Kasumi-1 (cell line): ENCODE measurements around the gene FAM187B.

Source experiments
- DNase-seq, 2 experiments: peaks; one replicate each; lab custom pipeline; 2025; lab: John Stamatoyannopoulos, UW

FAM187B gene

DNA sequence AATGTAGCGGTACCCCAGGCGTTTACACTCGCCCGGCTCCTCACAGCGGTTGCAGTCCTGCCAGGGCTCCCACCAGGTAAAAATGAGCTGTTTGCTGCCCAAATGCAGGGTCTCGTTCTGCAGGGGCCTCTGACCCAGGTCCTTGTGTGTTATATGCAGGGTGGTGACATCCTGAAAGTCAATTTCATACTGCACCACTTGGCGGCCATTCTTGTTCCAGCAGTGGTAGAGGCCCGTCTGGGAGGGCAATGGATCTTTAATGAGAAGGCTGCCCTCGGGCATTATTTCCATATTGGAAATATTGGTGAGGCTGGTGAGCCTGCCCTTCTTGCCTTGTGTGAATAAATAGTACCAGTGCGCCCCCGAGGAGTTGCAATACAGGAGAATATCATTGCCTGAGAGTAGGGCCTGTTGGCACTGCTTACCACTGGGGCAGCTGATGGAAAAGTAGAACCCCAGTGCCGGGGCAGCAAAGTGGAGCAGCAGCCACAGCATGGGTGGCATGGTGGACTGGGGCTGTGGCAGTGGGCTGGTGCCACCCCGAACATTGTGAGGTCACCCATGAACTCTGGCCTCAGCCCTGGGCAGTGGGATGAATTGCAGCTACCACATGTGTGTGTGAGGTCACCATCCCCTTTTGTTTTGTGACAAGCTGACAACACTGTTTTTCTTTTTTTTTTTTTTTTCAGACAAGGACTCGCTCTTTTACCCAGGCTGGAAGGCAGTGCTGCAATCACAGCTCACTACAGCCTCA is at the start of gene FAM187B:
FAM187B (minus strand) TSS at position 563 of the 754 bp plus-strand sequence; CDS start at position 504, 59 bp downstream.
- no peak for DNase-seq

DNA sequence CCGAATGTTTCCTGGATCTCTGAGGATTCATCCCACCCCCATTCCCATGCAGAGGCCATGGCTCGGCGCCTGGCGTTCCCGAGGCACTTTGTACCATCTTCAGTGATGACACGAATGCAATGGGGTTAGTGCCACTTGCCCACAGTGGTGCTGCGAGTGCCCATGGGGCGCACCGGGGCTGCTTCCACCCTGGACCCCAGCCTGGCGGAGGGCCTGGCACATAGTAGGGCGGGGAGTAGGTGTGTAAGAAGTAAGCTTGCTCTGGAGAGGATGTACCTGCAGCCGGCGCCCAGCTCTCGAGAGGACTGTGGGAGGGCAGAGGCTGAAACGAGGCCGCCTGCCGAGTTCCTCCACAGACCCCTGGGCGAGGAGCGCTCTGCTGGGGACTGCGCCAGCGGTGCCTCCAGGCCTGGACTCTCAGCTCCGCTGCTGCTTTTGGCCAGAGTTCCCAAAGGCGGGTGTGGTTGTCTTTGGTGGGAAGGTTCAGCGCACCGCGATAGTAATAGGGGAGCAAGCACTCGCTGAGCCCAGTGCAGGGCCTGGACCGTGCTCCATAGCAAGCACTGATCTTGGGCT is 48.3 kb upstream of the FAM187B start:
- DNase-seq: no peak

DNA sequence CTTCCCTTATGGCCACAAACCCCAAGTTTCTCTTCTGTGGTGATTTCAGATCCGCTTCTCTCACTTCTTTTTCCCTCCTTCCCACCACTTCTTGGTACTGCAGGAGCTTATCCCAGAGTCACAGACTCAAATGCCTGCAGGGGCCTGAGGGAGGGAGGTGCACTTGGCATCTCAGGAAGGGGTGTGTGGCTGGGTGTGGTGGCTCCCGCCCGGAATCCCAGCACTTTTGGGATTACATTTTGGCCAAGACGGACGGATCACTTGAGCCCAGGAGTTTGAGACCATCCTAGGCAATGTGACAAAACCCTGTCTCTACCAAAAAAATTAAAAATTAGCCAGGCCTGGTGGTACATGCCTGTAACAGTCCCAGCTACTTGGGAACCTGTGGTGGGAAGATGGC is 45.8 kb upstream of the FAM187B start:
- no peak for DNase-seq

DNA sequence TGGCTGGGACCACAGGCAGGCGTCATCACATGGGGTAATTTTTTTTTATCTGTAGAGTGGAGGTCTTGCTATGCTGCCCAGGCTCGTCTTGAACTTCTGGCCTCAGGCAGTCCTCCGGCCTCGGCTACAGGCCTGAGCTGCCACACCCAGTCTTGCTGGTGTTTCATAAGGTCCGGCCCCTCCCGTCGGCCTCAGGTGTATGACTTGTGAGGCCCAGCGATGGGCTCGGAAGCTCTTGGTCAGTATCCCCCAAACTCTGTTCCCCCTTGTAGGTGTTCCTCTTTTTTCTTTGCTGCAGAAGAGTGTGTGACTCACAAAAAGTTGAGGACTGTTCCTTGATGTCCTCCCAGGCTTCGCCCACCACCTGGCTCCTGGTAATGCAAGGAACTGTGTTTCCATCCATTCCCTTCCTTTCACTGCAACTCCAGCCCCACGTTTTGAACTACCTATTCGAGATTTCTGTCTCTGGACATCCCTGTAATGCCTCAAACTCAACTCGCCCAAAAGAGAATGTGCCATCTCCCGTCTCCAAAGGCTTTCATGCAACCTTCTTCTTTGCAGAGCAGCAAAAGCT is 45.2 kb upstream of the FAM187B start:
- DNase-seq: no peak

DNA sequence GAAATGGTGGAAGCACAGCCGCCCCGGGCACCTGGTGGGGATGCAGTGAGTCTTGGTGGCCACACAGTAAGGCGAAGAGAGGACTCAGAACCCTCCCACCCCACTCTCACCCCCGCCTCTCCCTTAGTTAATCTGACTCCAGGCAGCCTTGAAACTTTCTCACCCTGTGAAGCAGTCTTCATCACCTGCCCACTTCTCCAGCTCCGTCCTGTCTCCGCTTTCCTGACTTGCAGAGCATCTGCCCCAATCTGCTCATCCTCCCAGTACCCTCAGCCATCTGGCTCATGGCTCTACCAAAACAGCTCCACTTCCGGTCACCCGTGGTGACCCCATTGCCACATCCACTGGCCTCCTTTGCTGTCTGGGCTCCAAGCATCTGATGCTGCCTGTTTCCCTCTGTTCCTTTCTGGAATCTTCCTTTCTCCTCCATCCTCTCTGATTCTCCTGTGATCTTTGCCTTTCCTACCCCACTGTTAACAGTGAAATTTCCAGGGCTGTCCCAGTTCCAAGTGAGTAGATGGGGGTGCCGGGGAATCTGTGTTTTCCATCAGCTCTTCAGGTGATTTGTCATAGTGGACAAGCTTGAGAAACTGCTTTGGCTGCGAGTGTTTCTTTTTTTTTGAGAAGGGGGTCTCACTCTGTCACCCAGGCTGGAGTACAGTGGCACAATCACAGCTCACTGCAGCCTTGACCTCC is 44.6 kb upstream of the FAM187B start:
- no peak for DNase-seq

DNA sequence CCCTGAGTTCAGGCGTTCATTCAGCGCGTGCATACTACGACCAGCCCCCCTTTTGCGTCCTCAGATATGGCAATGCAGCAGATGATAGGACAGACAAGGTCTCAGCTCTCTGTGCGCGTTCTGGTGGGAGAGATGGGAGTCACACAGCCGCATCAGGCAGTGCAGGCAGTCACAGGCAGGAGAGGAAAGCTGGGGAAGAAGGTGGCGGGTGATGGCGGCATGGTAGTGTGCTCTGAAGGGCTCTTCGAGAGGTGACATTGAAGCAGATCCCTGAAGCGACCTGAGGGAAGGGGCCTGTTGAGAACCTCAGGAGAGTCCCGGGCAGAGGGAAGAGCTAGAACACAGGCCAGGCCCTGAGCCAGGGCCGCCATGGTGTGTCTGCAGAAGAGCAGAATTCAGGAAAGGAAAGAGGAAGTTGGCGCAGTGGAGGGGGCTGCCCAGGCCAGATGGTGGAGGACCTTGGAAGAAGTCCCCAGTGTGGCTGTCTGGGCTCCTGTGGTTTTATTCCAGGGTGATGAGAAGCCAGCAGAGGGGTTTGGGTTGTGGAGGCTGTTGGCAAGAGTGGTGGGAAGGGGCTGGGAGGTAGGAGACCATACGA is 43.7 kb upstream of the FAM187B start:
- peak; percentile 88 for DNase-seq

DNA sequence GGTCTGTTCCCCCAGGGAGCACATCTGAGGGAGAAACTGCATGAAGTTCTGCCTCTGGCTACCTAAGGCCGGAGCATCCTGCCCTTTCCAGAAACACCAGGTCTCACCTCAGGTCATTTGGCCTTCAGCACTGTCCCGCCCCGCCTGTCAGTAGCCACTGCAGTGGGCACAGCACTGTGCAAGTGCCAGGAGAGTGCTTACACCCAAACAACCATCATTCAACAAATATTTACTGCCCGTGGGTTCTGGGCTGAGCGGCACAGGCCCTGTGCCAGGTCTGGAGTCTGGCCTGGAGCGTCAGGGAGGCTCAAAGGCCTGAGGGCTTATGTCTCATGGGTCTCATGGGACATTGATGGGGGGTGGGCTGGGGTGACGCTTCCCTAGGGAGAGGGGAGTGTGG is 43.0 kb upstream of the FAM187B start:
- DNase-seq: no peak

DNA sequence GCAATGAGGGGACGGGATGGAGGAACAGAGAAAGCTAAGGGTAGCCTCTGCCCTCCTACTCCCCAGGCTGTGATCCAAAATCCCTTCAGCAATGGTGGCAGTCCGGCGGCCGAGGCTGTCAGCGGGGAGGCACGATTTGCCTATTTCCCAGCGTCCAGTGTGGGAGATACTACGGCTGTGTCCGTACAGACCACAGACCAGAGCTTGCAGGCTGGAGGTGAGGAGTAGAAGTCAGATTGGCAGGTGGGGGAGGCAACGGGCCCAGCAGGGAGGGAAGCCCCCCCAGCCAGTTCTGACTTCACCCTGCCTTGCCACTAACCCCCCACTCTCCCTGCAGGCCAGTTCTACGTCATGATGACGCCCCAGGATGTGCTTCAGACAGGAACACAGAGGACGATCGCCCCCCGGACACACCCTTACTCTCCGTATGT is 41.9 kb upstream of the FAM187B start:
- no peak for DNase-seq

DNA sequence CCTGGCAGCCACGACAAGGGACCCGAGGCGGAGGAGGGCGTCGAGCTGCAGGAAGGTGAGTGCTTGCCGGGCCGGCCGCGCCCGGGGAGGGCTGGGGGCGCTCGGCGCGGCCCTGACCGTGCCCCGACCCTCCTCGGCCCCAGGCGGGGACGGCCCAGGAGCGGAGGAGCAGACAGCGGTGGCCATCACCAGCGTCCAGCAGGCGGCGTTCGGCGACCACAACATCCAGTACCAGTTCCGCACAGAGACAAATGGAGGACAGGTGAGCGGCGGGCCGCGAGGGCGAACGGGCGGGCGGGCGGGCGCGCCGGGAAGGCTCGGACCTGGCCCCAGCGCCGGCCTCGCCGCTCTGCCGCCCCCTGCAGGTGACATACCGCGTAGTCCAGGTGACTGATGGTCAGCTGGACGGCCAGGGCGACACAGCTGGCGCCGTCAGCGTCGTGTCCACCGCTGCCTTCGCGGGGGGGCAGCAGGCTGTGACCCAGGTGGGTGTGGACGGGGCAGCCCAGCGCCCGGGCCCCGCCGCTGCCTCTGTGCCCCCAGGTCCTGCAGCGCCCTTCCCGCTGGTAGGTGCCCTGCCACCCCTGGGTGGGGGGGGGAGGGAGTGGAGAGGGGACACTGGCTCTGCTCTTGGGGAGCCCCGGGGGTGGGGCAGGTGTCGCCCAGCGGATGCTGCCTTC is 41.0 kb upstream of the FAM187B start:
- DNase-seq: peak; percentile 31 to 39

DNA sequence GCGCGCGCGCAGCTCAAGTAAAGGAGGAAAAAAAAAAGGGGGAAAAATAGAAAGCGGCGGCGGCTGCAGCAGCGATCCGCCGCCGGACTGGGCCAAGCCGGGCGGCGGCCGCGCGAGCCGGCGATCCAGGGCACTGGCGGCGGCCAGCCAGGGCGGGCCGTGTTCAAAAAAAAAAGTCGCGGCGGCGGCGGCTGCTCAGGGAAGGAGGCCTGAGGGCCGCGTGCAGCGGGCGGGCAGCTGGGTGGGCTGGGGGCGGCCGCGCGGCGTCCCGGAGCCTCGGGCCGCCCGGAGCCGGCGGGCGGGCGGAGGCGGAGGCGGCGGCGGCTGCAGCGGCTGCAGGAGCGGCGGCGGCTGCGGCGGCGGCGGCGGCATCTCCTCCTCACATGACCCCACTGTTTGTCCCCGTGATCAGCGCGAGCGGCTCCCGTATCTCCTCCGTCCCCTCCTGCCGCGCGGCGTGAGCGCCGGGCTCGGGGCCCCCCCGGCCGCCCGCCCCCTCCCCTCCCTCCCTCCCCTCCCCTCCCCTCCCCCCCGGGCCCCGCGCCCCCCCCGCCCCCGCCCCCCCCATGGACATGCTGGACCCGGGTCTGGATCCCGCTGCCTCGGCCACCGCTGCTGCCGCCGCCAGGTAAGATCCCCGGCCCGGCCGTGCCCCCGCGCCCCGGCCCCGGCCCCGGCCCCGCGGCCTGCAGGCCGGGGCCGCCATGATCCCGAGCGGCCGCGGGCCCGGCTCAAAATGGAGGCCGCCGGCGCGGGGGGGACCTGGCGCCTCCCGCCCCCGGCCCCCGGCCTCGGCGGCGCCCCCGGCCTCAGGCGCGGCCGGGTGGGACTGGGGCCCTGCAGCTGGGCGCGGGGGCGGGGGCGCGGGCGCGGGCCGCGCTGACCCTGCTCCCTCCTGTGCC is 40.2 kb upstream of the FAM187B start, which contains the start of gene USF2:
USF2 (plus strand) TSS at position 427 of the 902 bp plus-strand sequence; CDS start at position 567, 140 bp downstream.
- peak; percentile 33 to 40 for DNase-seq

DNA sequence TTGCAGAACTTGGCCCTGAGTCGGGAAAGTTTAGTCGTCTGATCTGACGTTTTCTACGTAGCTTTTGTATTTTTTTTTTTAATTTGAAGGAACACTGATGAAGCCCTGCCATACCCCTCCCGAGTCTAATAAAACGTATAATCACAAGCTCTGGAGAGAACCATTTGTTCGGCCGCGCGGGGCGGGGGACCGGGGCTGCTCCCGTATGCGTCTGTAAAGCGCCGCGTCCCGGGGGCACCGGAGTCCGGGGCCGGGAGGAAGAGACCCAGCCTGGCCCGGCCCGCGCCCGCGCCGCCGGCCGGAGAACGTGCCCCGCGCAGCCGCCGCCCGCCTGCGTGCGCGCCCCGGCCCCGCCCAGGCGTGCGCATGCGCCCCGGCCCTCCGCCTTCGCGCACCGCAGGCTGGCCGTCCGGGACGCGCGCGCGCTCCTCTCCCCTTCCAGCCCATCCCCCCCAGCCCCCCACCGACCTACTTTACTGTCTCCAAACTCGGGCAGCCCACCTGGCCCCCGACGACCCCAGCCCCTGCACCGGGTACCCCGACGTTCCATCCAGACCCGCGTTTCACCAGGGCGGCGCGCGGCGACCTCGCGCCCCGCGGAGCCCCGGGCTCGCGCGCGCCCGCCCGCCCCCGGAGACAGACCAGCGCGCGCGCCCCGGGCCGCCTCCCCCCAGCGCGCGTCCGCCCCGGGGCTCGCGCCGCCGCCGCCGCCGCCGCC is 39.4 kb upstream of the FAM187B start:
- peak; percentile 29 to 50 for DNase-seq

DNA sequence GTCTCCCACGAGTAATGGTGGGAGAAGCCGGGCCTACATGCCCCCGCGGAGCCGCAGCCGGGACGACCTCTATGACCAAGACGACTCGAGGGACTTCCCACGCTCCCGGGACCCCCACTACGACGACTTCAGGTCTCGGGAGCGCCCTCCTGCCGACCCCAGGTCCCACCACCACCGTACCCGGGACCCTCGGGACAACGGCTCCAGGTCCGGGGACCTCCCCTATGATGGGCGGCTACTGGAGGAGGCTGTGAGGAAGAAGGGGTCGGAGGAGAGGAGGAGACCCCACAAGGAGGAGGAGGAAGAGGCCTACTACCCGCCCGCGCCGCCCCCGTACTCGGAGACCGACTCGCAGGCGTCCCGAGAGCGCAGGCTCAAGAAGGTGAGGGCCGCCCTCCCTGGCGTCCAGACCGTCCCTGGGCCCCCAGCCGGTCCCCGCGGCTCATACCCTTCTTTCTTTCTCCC is 38.8 kb upstream of the FAM187B start:
- peak; percentile 15 to 42 for DNase-seq

DNA sequence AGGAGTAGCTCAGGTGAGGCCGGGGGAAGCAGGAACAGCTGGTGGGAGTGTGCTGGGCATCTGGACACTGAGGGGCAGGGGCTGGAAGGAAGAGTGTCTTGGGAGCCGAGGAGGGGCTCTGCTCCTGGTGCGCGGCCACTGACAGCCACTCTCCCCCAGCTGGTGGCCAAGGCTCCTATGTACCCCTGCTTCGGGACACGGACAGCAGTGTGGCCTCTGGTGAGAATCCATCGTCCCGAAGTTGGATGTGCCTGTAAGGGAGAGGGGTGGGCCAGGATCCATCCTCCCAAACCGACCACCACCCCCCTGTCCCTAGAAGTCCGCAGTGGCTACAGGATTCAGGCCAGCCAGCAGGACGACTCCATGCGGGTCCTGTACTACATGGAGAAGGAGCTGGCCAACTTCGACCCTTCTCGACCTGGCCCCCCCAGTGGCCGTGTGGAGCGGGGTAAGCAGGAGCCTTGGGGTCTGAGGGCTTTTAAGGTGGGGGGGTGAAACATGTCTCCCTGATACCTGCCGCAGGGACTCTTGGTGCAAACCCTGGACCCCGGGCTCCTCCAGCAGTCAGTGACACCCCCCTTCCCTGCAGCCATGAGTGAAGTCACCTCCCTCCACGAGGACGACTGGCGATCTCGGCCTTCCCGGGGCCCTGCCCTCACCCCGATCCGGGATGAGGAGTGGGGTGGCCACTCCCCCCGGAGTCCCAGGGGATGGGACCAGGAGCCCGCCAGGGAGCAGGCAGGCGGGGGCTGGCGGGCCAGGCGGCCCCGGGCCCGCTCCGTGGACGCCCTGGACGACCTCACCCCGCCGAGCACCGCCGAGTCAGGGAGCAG is 38.2 kb upstream of the FAM187B start:
- DNase-seq: no peak

DNA sequence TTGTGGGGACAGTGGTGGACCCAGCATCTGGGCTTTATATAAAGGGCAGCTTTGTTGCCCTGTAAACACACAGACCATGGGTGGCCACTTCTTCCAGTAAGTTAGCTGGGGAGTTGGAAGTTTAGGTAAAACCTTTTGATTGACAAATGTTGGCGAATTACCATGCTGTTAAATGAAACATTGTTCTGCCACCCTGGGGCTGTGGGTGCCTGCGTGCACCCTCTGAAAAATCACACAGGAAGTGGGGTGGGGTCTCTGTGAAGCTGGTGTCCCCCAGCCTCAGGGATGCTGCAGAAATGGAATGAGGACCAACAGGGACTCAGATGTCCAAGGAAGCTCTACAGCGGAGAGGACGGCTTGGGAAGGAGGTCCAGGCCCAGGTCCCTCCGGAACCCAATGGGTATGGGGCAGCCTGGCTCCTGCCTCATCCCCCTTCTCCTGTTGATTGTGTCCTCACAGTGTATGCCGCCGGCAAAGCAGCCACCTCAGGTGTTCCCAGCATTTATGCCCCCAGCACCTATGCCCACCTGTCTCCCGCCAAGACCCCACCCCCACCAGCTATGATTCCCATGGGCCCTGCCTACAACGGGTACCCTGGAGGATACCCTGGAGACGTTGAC is 37.5 kb upstream of the FAM187B start:
- DNase-seq: no peak

DNA sequence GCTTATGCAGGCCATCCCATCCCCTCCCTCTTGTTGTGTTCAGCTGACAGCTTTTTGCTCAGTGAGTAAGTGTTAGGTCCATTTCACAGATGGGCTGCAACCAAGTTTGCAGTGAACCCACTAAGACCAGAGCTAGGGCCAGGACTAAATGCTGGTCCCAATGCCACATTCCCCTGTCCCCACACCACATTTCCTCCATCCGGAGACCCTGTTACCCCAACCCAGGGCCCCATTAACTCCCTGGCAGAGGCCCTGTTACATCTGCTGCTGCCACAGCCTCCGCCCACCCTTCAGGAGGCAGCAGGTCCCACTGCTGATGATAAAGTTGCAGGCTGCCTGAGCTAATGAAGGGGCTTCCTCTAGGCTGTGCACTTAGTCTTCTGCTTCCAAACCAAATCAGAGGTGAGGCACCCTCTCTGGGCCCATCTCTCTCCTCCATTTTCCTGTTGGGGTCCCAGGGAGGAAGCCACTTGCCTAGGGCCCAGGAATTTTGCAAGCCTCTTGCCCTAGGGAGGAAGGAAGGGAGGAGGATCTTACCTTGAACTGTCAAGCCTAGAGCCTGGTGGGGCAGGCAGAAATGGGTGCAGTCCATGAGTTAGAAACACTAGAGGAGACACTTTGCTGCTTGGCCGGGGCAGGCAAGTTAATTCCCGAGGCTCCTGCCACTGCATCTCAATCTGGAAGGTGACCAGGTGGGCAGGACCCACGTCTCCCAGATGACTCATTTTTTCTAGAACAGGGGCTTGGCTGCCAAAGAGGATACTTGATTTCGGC is 36.8 kb upstream of the FAM187B start:
- peak; percentile 18 to 38 for DNase-seq

DNA sequence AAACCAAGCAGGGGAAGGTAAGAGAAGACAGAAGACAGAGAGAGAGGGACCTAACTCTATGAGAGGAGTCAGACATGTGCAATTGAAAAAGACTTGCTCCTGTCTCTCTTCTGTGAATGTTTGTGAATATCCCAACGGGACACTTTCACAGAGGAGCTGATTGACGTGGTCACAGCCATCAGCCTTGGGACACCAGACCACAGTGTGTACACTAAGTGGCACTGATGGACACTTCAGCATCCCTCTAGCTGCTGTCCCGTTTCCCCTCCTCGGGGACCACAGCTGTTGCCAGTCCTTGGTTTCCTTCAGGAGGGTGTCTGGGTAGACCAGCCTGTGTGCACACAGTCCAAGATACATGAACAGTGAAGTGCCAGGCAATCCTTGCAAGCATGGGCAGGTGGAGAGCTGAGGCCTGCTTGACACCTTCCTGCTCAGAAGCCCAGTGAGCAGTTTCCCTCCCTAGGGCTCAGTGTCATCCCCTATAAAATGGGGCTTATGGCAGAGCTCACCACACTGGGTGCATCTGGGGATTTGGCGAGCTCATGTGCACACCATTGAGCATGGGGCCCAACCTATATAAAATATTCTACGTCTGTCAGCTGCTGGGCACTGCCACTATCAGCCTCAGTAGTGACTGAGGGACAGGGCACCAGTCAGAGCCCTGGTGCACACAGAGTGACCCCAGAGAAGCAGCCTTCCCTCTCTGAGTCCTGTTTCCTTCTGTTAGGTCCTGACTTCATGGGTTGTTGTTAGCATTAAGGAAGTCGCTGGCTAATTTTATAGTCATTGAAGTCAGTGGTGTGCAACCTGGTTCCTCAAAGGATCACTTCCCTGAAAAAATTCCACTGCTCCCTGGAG is 36.0 kb upstream of the FAM187B start:
- peak; percentile 37 to 69 for DNase-seq
